Duodenal mucosa (tissue), 2 donors: Measurements from ENCODE around the gene PCED1B.
"Not testable (repeated sequence)": the region's sequence is repeated elsewhere in the genome, so short reads cannot be mapped to it uniquely, and the experiment has no call there.

Experiments used
- H3K27ac ChIP-seq: one replicate; pipeline ENCODE4 v1.7.0; 2013; ENCODE audit warnings: low read depth, low read length
- H3K27me3 ChIP-seq, 2 donors: one replicate each; pipeline ENCODE4 v1.7.0; 2013; ENCODE audit warnings: low read length in 2 of 2, control low read depth in 1 of 2; ENCODE audit not compliant: insufficient read depth in 2 of 2, control insufficient read depth in 1 of 2
- H3K36me3 ChIP-seq, 2 donors: one replicate each; pipeline ENCODE4 v1.7.0; 2013; ENCODE audit warnings: low read length in 2 of 2, control low read depth in 1 of 2; ENCODE audit not compliant: insufficient read depth in 2 of 2, control insufficient read depth in 1 of 2
- H3K4me1 ChIP-seq, 2 donors: one replicate each; pipeline ENCODE4 v1.7.0; 2013; ENCODE audit warnings: low read length in 2 of 2, control low read depth in 1 of 2; ENCODE audit not compliant: insufficient read depth in 2 of 2, control insufficient read depth in 1 of 2
- H3K4me3 ChIP-seq, 2 donors: one replicate each; pipeline ENCODE4 v1.7.0; 2013; ENCODE audit warnings: low read length in 2 of 2, low read depth in 1 of 2
- H3K9ac ChIP-seq, 2 donors: one replicate each; pipeline ENCODE4 v1.7.0; 2013; ENCODE audit warnings: low read length in 2 of 2, low read depth in 1 of 2
- H3K9me3 ChIP-seq, 2 donors: one replicate each; pipeline ENCODE4 v1.7.0; 2013; ENCODE audit warnings: low read length in 2 of 2, control low read depth in 1 of 2; ENCODE audit not compliant: control insufficient read depth in 1 of 2

The PCED1B gene

GRCh38 chr12:47277972-47278448 is 198.6 kb downstream of the PCED1B start:
- Histone ChIP-seq H3K36me3 (no peaks in the 10 kb centered on the region), H3K4me3 (no peak overlapping the region), H3K9me3 (no peaks in the 10 kb centered on the region), H3K27ac (no peak overlapping the region), H3K9ac (no peak overlapping the region), H3K4me1 (peaks cover 20 to 23% of the 10 kb centered on the region in 2 donors), H3K27me3 (no peaks in the 10 kb centered on the region)

- H3K27ac ChIP-seq, H3K27me3 ChIP-seq, H3K9ac ChIP-seq, H3K36me3 ChIP-seq, H3K4me3 ChIP-seq, H3K9me3 ChIP-seq: not testable (repeated sequence)
- peaks cover 20 to 23% of the 10 kb centered on the region in 2 donors for H3K4me1 ChIP-seq
These were observed 200.3 kb downstream of the PCED1B start for GRCh38 chr12:47279758-47280157.

DNA sequence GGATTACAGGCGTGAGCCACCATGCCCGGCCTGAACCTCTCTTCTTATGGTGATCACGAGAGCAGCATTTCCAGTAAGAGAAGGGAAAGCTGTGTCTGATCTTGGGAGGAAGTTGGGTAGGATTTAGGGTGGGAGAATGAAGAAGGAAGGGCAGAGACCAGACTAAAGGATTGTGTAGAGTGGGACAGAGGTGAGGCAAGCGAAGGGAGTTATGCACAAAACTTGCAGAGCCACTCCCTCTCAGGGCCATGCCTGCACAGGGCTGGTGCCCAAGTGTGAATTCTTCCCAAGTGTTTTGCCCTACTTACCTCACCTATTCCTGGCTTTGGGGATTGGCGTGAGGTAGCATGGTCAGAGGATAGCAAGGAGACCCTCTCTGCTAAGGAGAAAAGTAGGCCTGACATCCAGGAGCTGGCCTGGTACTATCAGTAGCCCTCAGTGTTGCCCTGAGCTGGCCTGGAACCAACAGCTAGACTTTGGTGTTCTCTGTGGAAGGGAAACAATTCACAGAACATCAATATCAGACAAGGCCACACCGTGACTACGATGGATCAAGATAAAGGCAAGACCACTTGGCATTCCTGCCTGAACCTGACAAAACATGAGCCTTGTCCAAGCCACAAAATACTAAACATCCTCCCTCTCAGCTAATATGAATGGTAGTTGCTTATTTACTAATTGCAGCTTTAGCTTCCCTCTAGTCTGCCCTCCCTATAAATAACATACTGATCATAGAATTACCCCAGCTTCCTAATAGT is 201.3 kb downstream of the PCED1B start:
- Histone ChIP-seq H3K36me3 (no peaks in the 10 kb centered on the region), H3K4me1 (peaks cover 20 to 23% of the 10 kb centered on the region in 2 donors), H3K27me3 (no peaks in the 10 kb centered on the region), H3K4me3 (no peak overlapping the region), H3K27ac (no peak overlapping the region), H3K9ac (no peak overlapping the region), H3K9me3 (no peaks in the 10 kb centered on the region)

GRCh38 chr12:47281667-47282171 is 202.3 kb downstream of the PCED1B start:
- no peak overlapping the region for H3K9ac ChIP-seq
- H3K9me3 ChIP-seq, result no peaks in the 10 kb centered on the region
- H3K27ac ChIP-seq, result no peak overlapping the region
- no peaks in the 10 kb centered on the region for H3K36me3 ChIP-seq
- H3K4me3 ChIP-seq, result no peak overlapping the region
- H3K4me1 ChIP-seq, result peaks cover 14 to 20% of the 10 kb centered on the region in 2 donors
- no peaks in the 10 kb centered on the region for H3K27me3 ChIP-seq

- H3K27ac ChIP-seq, result no peak overlapping the region
- no peak overlapping the region for H3K9ac ChIP-seq
- no peaks in the 10 kb centered on the region for H3K36me3 ChIP-seq
- H3K4me1 ChIP-seq, result peaks cover 10 to 15% of the 10 kb centered on the region in 2 donors
- H3K9me3 ChIP-seq, result no peaks in the 10 kb centered on the region
- no peak overlapping the region for H3K4me3 ChIP-seq
- H3K27me3 ChIP-seq, result no peaks in the 10 kb centered on the region
These were observed 202.8 kb downstream of the PCED1B start for GRCh38 chr12:47282206-47282605.
